Ascending aorta (tissue), 2 donors: ENCODE data around the gene MIA. TPM values are rescaled to one million over a fixed set of nuclear protein-coding genes. Genes with fewer than 3 reads are reported as not detected.

ENCODE experiments used
- DNase-seq, 2 donors: peaks; one replicate each; pipeline ENCODE4 v3.0.0-alpha.2; 2019; ENCODE audit warnings: low spot score in 2 of 2
- H3K27ac ChIP-seq, 2 donors: fragments of 200-600 bp; sonication (generic); one replicate each; pipeline ENCODE4 v1.5.1; 2016 to 2017; ENCODE audit warnings: mild to moderate bottlenecking in 1 of 2
- H3K27me3 ChIP-seq: fragments of 200-600 bp; sonication (generic); one replicate; pipeline ENCODE4 v1.5.1; 2017
- H3K36me3 ChIP-seq, 2 donors: fragments of 200-600 bp; sonication (generic); one replicate each; pipeline ENCODE4 v1.5.1; 2016
- H3K4me1 ChIP-seq, 2 donors: fragments of 200-600 bp; sonication (generic); one replicate each; pipeline ENCODE4 v1.5.1; 2016 to 2017; ENCODE audit warnings: mild to moderate bottlenecking in 1 of 2
- H3K4me3 ChIP-seq, 2 donors: fragments of 200-600 bp; sonication (generic); one replicate each; pipeline ENCODE4 v1.5.1; 2016 to 2017; ENCODE audit warnings: mild to moderate bottlenecking in 1 of 2
- H3K9me3 ChIP-seq, 2 donors: fragments of 200-600 bp; sonication (generic); one replicate each; pipeline ENCODE4 v1.5.1; 2016
- CTCF ChIP-seq, 3 experiments: fragments of 200-600 bp in 2 of 3; fragments of 450-650 bp in 1 of 3; sonication (generic) in 2 of 3; IDR thresholded peaks; one replicate each; pipeline ENCODE4 v1.5.1; 2016 to 2019; ENCODE audit warnings: antibody characterized with exemption in 3 of 3, mild to moderate bottlenecking in 1 of 3, moderate library complexity in 1 of 3
- intact Hi-C: fragments of 100-400 bp; cut with DNase I; formaldehyde crosslinking; loops from one replicate; pipeline ENCODE4 v1.15.1; 2023
- total RNA-seq: library from RNA; depleted of rRNA; stranded (reverse); fragments of >200 nt; gene quantifications from one replicate; pipeline ENCODE4 v1.1.0, GENCODE V29; 2016

MIA gene
- total RNA-seq, 1 donor from 2014 or later, result not detected

DNA sequence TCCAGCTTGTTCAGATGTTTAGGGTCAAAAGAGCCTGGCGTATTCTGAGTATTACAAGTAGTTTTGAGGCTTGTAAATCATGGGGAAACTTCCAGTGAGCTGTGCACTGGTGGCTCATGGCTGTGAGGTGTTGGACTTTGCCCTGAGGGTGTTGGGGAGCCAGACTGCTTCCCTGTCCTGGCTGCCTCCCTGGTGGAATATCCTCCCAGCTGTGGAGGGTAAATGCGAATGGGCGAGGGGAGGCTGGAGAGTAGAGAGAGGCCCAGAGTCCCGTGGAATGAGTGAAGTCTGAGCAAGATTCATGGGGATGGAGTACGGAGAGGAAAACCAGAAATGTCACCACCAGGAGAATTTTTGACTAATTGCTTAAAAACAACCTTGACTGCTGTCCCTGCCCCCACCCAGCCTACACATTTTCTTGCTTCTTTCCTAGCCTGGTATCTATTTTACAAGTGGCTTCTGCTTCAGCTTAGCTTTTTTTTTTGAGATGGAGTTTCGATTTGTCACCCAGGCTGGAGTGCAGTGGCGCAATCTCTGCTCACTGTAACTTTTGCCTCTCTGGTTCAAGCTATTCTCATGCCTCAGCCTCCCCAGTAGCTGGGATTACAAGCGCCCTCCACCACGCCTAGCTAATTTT is 20.6 kb upstream of the MIA start:
- peaks cover 30 to 36% of the 10 kb centered on the region in 2 donors for H3K36me3 ChIP-seq

GRCh38 chr19:40755248-40755624 is 20.1 kb upstream of the MIA start:
- Histone ChIP-seq H3K36me3 (peaks cover 35 to 41% of the 10 kb centered on the region in 2 donors), H3K9me3 (no peaks in the 10 kb centered on the region), H3K27ac (no peak overlapping the region), H3K27me3 (no peaks in the 10 kb centered on the region), H3K4me1 (peaks cover 9 to 35% of the 10 kb centered on the region in 2 donors), H3K4me3 (no peak overlapping the region)
- intact Hi-C loops, result no loop called here
- no peak for DNase-seq
- no peak for TF ChIP-seq CTCF (IDR thresholded peaks at IDR 0.05)

More for the DNA sequence above, 20.6 kb upstream of the MIA start:
- Histone ChIP-seq H3K27me3 (no peaks in the 10 kb centered on the region), H3K4me1 (peaks cover 9 to 38% of the 10 kb centered on the region in 2 donors), H3K9me3 (no peaks in the 10 kb centered on the region), H3K27ac (no peak overlapping the region), H3K4me3 (no peak overlapping the region)
- intact Hi-C loops, result no loop called here
- TF ChIP-seq CTCF (IDR thresholded peaks at IDR 0.05), result no peak
- DNase-seq, result no peak

GRCh38 chr19:40755791-40756190 is 19.5 kb upstream of the MIA start:
- DNase-seq, result no peak
- H3K27ac ChIP-seq, result no peak overlapping the region
- H3K27me3 ChIP-seq, result no peaks in the 10 kb centered on the region
- H3K4me3 ChIP-seq, result no peak overlapping the region
- no peak for TF ChIP-seq CTCF (IDR thresholded peaks at IDR 0.05)
- H3K4me1 ChIP-seq, result peaks cover 9 to 35% of the 10 kb centered on the region in 2 donors
- intact Hi-C loops, result no loop called here
- H3K9me3 ChIP-seq, result no peaks in the 10 kb centered on the region
- H3K36me3 ChIP-seq, result peaks cover 40 to 47% of the 10 kb centered on the region in 2 donors

DNA sequence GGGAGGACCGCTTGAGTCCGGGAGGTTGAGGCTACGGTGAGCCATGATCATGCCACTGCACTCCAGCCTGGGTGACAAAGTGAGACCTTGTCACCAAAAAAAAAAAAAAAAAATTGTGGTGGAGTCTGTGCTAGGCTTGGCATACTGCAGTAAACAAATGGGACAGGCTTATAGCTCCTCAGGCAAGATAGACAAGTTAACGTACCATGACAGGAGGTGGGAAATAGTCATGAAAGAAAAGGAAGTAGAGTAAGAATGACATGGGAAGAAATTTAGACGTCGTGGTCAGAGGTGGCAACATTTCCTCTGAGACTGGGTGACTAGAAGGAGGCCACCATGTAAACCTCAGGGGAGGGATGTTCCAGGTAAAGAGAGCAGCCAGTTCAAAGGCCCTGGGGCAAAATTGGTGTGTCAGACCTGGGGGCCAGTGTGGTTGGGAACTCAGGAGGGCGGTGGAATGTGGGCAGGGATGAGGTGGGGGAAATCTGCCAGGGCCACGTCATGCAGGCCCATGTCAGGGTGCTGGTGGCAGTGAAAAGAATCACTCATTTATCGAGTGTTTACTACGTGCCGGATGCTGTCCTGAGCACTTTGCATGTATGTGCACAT is 18.7 kb upstream of the MIA start:
- H3K9me3 ChIP-seq, result no peaks in the 10 kb centered on the region
- DNase-seq, result no peak
- intact Hi-C loops, result no loop called here
- peaks cover 9 to 35% of the 10 kb centered on the region in 2 donors for H3K4me1 ChIP-seq
- H3K27ac ChIP-seq, result no peak overlapping the region
- peaks cover 49 to 54% of the 10 kb centered on the region in 2 donors for H3K36me3 ChIP-seq
- no peak for TF ChIP-seq CTCF (IDR thresholded peaks at IDR 0.05)
- no peaks in the 10 kb centered on the region for H3K27me3 ChIP-seq
- no peak overlapping the region for H3K4me3 ChIP-seq

GRCh38 chr19:40758491-40758890 is 16.8 kb upstream of the MIA start:
- Histone ChIP-seq H3K4me1 (peaks cover 4 to 23% of the 10 kb centered on the region in 2 donors), H3K9me3 (no peaks in the 10 kb centered on the region), H3K36me3 (peaks cover 67 to 73% of the 10 kb centered on the region in 2 donors), H3K27ac (no peak overlapping the region), H3K4me3 (no peak overlapping the region), H3K27me3 (no peaks in the 10 kb centered on the region)
- intact Hi-C loops, result no loop called here
- DNase-seq, result no peak
- TF ChIP-seq CTCF (IDR thresholded peaks at IDR 0.05), result no peak
